GM18517 (cell line): ENCODE results near the gene GAPT.
"Not testable (repeated sequence)": the region's sequence is repeated elsewhere in the genome, so short reads cannot be mapped to it uniquely, and the experiment has no call there.

ENCODE experiments used
- ATAC-seq: cut with Tn5 transposase; IDR thresholded peaks from one replicate; pipeline ENCODE4 v1.9.1; 2021; ENCODE audit warnings: mild to moderate bottlenecking, moderate library complexity; ENCODE audit not compliant: unreplicated experiment

The GAPT gene

DNA sequence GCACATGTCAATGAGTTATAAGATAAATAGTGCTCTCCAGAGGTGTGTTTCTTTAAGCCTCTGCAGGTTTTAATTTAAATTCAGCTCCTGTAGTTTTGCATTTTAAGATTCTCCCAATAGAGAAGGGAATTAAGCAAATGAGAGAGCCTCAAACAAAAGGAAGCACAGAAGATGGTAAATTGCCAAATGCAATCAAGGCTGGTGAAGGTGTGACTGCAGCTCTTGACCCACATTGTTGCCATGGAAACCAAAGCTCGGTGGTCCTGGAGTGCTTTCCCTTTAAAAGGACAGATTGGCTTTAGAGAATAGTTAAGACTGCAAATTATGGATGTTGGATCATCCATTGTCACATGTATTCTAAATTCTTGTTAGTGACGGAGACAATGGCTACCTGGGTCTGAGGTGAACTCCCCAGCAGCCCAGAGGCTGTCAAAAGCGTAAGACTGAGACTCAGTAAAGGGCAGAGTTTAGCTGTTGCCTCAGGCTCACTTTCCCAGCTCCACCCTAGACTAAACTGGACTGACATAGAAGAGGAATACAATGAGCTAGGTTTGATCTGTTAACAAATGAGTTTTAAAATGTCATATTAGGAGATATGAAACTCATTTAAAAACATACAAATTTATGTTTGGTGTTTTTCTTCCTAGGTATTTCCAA, 12.3 kb downstream of the GAPT start:
- no peak for ATAC-seq

DNA sequence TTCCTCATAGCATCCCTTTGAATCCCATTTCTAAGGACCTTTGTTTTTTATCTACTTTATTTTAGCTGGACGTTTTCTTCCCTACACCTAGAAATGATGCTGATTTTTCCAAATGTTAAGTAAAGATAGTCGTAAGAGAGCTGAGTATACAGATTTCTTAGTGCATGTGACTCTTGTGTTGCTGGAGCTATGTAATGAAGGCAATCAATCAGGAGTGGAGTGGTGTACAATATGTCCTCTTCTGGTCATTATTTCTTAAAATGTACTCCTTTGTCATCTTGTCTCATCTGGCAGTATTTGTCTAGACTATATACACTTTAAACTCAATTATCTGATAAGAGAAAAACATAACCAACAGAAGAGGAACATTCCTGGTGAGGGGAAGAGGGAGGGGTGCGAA, 13.5 kb downstream of the GAPT start:
- ATAC-seq: no peak

- no peak for ATAC-seq
Observed at GRCh38 chr5:58505502-58505901, 14.3 kb downstream of the GAPT start.

GRCh38 chr5:58505971-58506640, 14.9 kb downstream of the GAPT start:
- peak; percentile 91 for ATAC-seq

- no peak for ATAC-seq
Observed at GRCh38 chr5:58507715-58508114, 16.5 kb downstream of the GAPT start.

GRCh38 chr5:58517198-58517597, 26.0 kb downstream of the GAPT start:
- ATAC-seq: no peak

GRCh38 chr5:58523956-58524355, 32.7 kb downstream of the GAPT start:
- no peak for ATAC-seq

- ATAC-seq: no peak
Observed at GRCh38 chr5:58524571-58524970, 33.3 kb downstream of the GAPT start.

DNA sequence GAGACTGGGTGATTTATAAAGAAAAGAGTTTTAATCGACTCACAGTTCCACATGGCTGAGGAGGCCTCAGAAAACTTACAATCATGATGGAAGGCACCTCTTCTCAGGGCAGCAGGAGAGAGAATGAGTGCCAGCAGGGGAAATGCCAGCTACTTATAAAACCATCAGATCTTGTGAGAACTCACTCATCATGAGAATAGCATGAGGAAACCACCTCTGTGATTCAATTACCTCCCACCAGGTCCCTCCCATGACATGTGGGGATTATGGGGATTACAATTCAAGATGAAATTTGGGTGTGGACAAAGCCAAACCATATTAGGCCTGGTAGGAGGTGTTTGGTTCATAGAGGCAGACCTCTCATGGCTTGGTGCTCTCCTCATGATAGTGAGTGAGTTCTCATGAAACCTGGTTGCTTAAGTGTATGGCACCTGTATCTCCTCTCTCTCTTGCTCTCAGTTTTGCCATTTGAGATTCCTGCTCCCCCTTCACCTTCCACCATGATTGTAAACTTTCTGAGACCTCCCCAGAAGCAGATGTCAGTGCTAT, 39.8 kb downstream of the GAPT start:
- no peak for ATAC-seq

DNA sequence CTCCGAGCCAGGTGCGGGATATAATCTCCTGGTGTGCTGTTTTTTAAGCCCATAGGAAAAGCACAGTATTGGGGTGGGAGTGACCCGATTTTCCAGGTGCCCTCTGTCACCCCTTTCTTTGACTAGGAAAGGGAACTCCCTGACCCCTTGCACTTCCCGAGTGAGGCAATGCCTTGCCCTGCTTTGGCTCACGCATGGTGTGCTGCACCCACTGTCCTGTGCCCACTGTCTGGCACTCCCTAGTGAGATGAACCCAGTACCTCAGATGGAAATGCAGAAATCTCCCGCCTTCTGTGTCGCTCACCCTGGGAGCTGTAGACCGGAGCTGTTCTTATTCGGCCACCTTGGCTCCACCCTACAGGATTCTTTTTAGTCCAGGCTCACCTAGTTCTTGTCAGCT, 50.7 kb downstream of the GAPT start:
- not testable (repeated sequence) for ATAC-seq

DNA sequence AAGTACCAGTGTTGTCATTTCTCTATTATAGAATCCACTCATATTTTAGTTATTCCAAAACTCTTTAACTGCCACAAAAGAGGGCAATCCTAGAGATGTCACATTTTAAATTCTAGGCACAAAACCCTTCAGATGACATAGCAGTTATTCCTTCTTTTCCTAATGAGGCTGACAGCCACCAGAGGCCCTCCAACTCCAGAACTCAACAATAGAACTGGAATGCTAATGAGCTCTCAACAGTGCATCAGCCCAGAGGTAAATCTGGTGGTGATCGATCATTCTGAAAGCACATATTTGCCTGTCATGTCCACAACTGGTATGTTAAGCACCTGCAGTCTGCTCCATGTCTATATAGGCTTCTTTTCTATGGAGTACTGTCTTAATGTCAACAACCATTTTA, 51.5 kb downstream of the GAPT start:
- ATAC-seq: no peak

DNA sequence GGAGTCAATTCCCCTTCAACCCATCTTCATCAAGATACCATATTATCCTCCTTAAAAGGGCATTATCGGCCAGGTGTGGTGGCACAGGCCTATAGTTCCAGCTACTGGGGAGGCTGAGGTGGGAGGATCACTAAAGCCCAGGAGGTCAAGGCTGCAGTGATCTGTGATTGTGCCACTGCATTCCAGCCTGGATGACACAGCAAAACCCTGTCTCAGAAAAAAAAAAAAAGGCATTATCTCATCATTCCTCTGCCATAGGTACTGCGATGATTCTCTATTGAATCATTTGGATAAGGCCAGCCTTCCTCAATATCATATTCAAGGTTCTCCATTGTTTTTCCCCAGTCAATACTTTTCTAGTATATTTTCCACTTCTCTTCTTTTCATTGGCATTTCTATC, 52.5 kb downstream of the GAPT start:
- ATAC-seq: no peak

DNA sequence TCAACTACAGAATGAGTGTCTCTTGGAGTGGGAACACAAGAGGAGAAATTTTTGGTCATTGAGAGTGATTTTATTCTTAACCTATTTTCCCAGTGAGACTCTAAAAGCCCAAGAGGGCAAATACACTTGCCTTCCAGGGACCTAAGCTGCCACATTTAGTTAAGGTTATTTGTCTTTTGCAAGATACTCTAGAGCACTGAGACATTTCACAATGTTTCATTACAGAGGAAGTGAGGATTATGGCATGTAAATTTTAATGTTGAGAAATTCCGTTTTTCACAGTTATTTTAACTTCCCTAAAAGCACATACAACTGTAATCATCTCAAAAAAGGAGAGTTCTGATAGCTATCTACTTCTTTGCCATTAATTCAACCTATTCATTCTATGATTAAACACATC, 53.0 kb downstream of the GAPT start:
- ATAC-seq: no peak

GRCh38 chr5:58544926-58545325, 53.7 kb downstream of the GAPT start:
- ATAC-seq: no peak

DNA sequence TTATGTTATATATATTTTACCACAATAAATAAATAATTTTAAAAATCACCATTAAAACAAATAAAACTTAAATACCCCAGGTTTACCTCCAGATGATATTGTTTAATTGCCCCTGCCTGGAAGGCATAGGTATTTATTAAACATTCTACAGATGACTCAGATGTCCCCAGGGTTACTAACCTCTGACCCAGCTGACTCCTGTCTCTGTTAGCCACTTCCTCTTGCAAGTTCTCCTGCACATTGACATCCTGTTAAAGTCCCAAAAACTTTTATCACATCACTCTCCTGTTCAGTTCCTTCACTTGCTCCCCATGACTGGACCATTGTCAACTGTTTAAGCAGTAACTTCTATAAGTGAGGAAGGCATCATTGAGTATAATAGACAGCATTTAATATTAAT, 54.7 kb downstream of the GAPT start:
- ATAC-seq: peak; percentile 96
